Uterus (tissue), 4 donors: ENCODE measurements around the gene COASY. TPM values are rescaled to one million over a fixed set of nuclear protein-coding genes. Genes with fewer than 3 reads are reported as not detected.

ENCODE experiments used
- DNase-seq, 2 donors: peaks; one replicate each; pipeline ENCODE4 v3.0.0-alpha.2; 2019 to 2020
- H3K27ac ChIP-seq, 2 donors: fragments of 200-600 bp; sonication (generic); 1 replicate in 1 of 2; 2 replicates in 1 of 2; pipeline ENCODE4 v1.5.1; 2016 to 2018
- H3K27me3 ChIP-seq, 2 donors: fragments of 200-600 bp; sonication (generic); one replicate each; pipeline ENCODE4 v1.5.1; 2018 to 2019; ENCODE audit warnings: control low read depth in 1 of 2
- H3K36me3 ChIP-seq, 2 donors: fragments of 200-600 bp; sonication (generic); one replicate each; pipeline ENCODE4 v1.5.1; 2019; ENCODE audit warnings: control low read depth in 1 of 2
- H3K4me1 ChIP-seq, 2 donors: fragments of 200-600 bp; sonication (generic); one replicate each; pipeline ENCODE4 v1.5.1; 2018 to 2019; ENCODE audit warnings: control low read depth in 1 of 2
- H3K4me3 ChIP-seq, 2 donors: fragments of 200-600 bp; sonication (generic); 1 replicate in 1 of 2; 2 replicates in 1 of 2; pipeline ENCODE4 v1.5.1; 2018 to 2019; ENCODE audit warnings: mild to moderate bottlenecking in 1 of 2
- H3K9me3 ChIP-seq, 2 donors: fragments of 200-600 bp; sonication (generic); one replicate each; pipeline ENCODE4 v1.5.1; 2019; ENCODE audit warnings: control low read depth in 1 of 2
- CTCF ChIP-seq, 4 experiments: fragments of 200-600 bp in 2 of 4; fragments of 450-650 bp in 2 of 4; sonication (generic) in 2 of 4; IDR thresholded peaks; one replicate each; pipeline ENCODE4 v1.5.1; 2016 to 2019; ENCODE audit warnings: antibody characterized with exemption in 4 of 4, mild to moderate bottlenecking in 2 of 4, moderate library complexity in 1 of 4
- POLR2A ChIP-seq, 2 donors: fragments of 450-650 bp; IDR thresholded peaks; one replicate each; pipeline ENCODE4 v1.6.1; 2016; ENCODE audit warnings: antibody characterized with exemption in 2 of 2, mild to moderate bottlenecking in 1 of 2, moderate library complexity in 1 of 2
- intact Hi-C: fragments of 100-400 bp; cut with DNase I; formaldehyde crosslinking; loops from one replicate; pipeline ENCODE4 v1.15.1; 2023; ENCODE audit warnings: low total_unique reads
- total RNA-seq, 4 donors: library from RNA; depleted of rRNA in 3 of 4; stranded (reverse); fragments of >200 nt in 3 of 4; gene quantifications; one replicate each; pipeline versions ENCODE4 v1.1.0 to v1.2.4, GENCODE V29; 2014 to 2023
- donor health status: DM: yes; HTN: yes; CAD: no.

COASY gene
- total RNA-seq, 4 donors from 2014 or later, result 2.6 to 42.6 (median 16.1) TPM

GRCh38 chr17:42535155-42536047, 26.5 kb upstream of the COASY start:
- peak overlapping the region; percentile 93 to 97 for H3K27ac ChIP-seq
- no peaks in the 10 kb centered on the region for H3K9me3 ChIP-seq
- H3K27me3 ChIP-seq, result no peaks in the 10 kb centered on the region
- H3K4me3 ChIP-seq, result peak overlapping the region; percentile 34 to 40
- intact Hi-C loops, result no loop called here
- DNase-seq, result no peak
- H3K4me1 ChIP-seq, result peaks cover 0 to 7% of the 10 kb centered on the region in 2 donors
- no peaks in the 10 kb centered on the region for H3K36me3 ChIP-seq
- TF ChIP-seq POLR2A (IDR thresholded peaks at IDR 0.05), result no peak
- no peak for TF ChIP-seq CTCF (IDR thresholded peaks at IDR 0.05)

GRCh38 chr17:42536048-42536371, 25.9 kb upstream of the COASY start, which contains the start of gene NAGLU:
Gene NAGLU (plus strand): TSS chr17:42536241. CDS start chr17:42536273, 32 bp downstream.
- peak within 1 kb of the TSS; percentile 34 to 40 for H3K4me3 ChIP-seq
- peak; percentile 83 to 86 for TF ChIP-seq POLR2A (IDR thresholded peaks at IDR 0.05)
- peak in 1 of 4 experiments; percentile 31 for TF ChIP-seq CTCF (IDR thresholded peaks at IDR 0.05)
- H3K9me3 ChIP-seq, result no peaks in the 10 kb centered on the region
- H3K27me3 ChIP-seq, result no peaks in the 10 kb centered on the region
- H3K27ac ChIP-seq, result peak within 1 kb of the TSS; percentile 93 to 97
- H3K36me3 ChIP-seq, result no peaks in the 10 kb centered on the region
- intact Hi-C loops, result no loop called here
- H3K4me1 ChIP-seq, result peaks cover 0 to 7% of the 10 kb centered on the region in 2 donors
- DNase-seq, result peak; percentile 96 to 97

DNA sequence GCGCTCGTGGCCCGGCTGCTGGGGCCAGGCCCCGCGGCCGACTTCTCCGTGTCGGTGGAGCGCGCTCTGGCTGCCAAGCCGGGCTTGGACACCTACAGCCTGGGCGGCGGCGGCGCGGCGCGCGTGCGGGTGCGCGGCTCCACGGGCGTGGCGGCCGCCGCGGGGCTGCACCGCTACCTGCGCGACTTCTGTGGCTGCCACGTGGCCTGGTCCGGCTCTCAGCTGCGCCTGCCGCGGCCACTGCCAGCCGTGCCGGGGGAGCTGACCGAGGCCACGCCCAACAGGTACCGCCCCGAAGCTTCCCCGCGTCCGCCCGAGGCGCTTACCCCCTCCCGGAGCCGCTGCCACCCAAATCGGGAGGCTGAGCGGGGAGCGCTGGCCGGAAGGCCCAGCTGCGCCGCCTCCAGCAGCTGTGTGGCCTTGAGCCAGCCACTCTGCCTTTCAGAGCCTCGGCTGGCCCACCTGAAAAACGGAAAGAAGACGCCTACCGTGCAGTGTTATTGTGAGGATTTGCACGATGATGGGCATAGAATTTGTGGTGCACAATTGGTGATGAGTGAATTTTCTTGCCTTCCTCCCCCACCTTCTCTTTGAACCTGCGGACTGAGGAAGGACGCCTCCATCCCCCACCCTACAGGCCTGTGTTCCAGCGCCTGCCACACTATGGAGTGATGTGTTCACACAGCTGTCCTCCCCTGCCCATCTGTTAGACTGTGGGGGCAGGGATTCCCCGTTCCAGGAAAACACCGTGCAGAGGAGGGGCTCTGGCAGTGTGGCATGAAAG, 25.4 kb upstream of the COASY start:
- Histone ChIP-seq H3K9me3 (no peaks in the 10 kb centered on the region), H3K36me3 (no peaks in the 10 kb centered on the region), H3K27me3 (no peaks in the 10 kb centered on the region), H3K4me1 (peaks cover 0 to 7% of the 10 kb centered on the region in 2 donors), H3K27ac (peak overlapping the region; percentile 93 to 97), H3K4me3 (peak overlapping the region; percentile 34 to 40)
- DNase-seq, result peak; percentile 86 to 88
- intact Hi-C loops, result no loop called here
- TF ChIP-seq CTCF (IDR thresholded peaks at IDR 0.05), result peak in 1 of 4 experiments; percentile 7
- no peak for TF ChIP-seq POLR2A (IDR thresholded peaks at IDR 0.05)

- peak overlapping the region; percentile 93 to 97 for H3K27ac ChIP-seq
- intact Hi-C loops, result no loop called here
- no peaks in the 10 kb centered on the region for H3K27me3 ChIP-seq
- no peaks in the 10 kb centered on the region for H3K9me3 ChIP-seq
- no peaks in the 10 kb centered on the region for H3K36me3 ChIP-seq
- H3K4me3 ChIP-seq, result peak overlapping the region; percentile 34 to 40
- H3K4me1 ChIP-seq, result peaks cover 0 to 7% of the 10 kb centered on the region in 2 donors
- no peak for DNase-seq
- TF ChIP-seq POLR2A (IDR thresholded peaks at IDR 0.05) (no peak), CTCF (IDR thresholded peaks at IDR 0.05) (no peak)
Measured at GRCh38 chr17:42537156-42537805, 24.7 kb upstream of the COASY start.
